Fibroblast of lung (primary cell): ENCODE data around the gene LRRN4. TPM values are rescaled to one million over a fixed set of nuclear protein-coding genes. Genes with fewer than 3 reads are reported as not detected.

Experiments used
- DNase-seq, 2 donors: peaks; one replicate each; pipeline versions ENCODE4 v3.0.0 to v3.0.0-alpha.2; 2010; ENCODE audit warnings: low read depth in 2 of 2
- H2AFZ ChIP-seq: 2 replicates; pipeline ENCODE4 v1.5.1; 2012; ENCODE audit warnings: low read length, control low read depth, inconsistent platforms
- H3K27ac ChIP-seq: 2 replicates; pipeline ENCODE4 v1.5.1; 2011; ENCODE audit warnings: low read length, control low read depth; ENCODE audit not compliant: insufficient read depth
- H3K27me3 ChIP-seq: 2 replicates; pipeline ENCODE4 v1.5.1; 2011; ENCODE audit warnings: mild to moderate bottlenecking, low read length; ENCODE audit not compliant: control insufficient read depth, insufficient read depth
- H3K36me3 ChIP-seq: 2 replicates; pipeline ENCODE4 v1.5.1; 2011; ENCODE audit warnings: low read length; ENCODE audit not compliant: control insufficient read depth, insufficient read depth
- H3K4me1 ChIP-seq: 2 replicates; pipeline ENCODE4 v1.5.1; 2011; ENCODE audit warnings: low read length; ENCODE audit not compliant: control insufficient read depth, insufficient read depth; ENCODE audit errors: extremely low read depth
- H3K4me2 ChIP-seq: 2 replicates; pipeline ENCODE4 v1.5.1; 2011; ENCODE audit warnings: low read length, control low read depth; ENCODE audit not compliant: insufficient read depth; ENCODE audit errors: extremely low read depth
- H3K4me3 ChIP-seq, 4 experiments: fragments of 200-600 bp in 1 of 4; sonication (generic) in 1 of 4; replicated peaks in 1 of 4; 2 replicates each; pipeline ENCODE4 v1.5.1; 2011 to 2016; ENCODE audit warnings: low read length in 4 of 4, low read depth in 3 of 4, mild to moderate bottlenecking in 3 of 4, control low read depth in 2 of 4, inconsistent platforms in 1 of 4, mixed read lengths in 1 of 4; ENCODE audit not compliant: insufficient read depth in 1 of 4; ENCODE audit errors: control extremely low read depth in 1 of 4
- H3K79me2 ChIP-seq: 2 replicates; pipeline ENCODE4 v1.5.1; 2012; ENCODE audit warnings: mild to moderate bottlenecking, low read length, inconsistent platforms; ENCODE audit not compliant: control insufficient read depth, insufficient read depth
- H3K9ac ChIP-seq: 2 replicates; pipeline ENCODE4 v1.5.1; 2011; ENCODE audit warnings: mild to moderate bottlenecking, low read length, control low read depth; ENCODE audit not compliant: insufficient read depth
- H3K9me3 ChIP-seq: 2 replicates; pipeline ENCODE4 v1.5.1; 2012; ENCODE audit warnings: low read depth, low read length; ENCODE audit not compliant: control insufficient read depth, insufficient read depth
- H4K20me1 ChIP-seq: 2 replicates; pipeline ENCODE4 v1.5.1; 2011; ENCODE audit warnings: low read length; ENCODE audit not compliant: control insufficient read depth, insufficient read depth; ENCODE audit errors: extremely low read depth
- CTCF ChIP-seq, 2 donors: IDR thresholded peaks in 1 of 2; conservative IDR thresholded peaks in 1 of 2; 1 replicate in 1 of 2; 2 replicates in 1 of 2; pipeline ENCODE4 v1.5.1; 2011 to 2012; ENCODE audit warnings: low read length in 2 of 2, control low read depth in 1 of 2, inconsistent platforms in 1 of 2, low read depth in 1 of 2, mild to moderate bottlenecking in 1 of 2
- EZH2 ChIP-seq: IDR thresholded peaks from 2 replicates; pipeline ENCODE4 v1.5.1; 2012; ENCODE audit warnings: low read length, control low read depth, mild to moderate bottlenecking; ENCODE audit errors: missing control alignments
- polyA minus RNA-seq: library from RNA; depleted of rRNA, polyadenylated mRNA; stranded (reverse); fragments of >200 nt; gene quantifications from 2 replicates; pipeline ENCODE4 v1.2.3, GENCODE V29; 2011; ENCODE audit warnings: low replicate concordance
- polyA plus RNA-seq, 2 donors: library from polyadenylated mRNA; depleted of rRNA in 1 of 2; stranded (reverse) in 1 of 2; unstranded in 1 of 2; fragments of >200 nt; gene quantifications; 2 replicates each; pipeline ENCODE4 v1.2.1, GENCODE V29; 2011 to 2012; ENCODE audit warnings: missing spikeins in 1 of 2
- total RNA-seq: library from RNA; depleted of rRNA; stranded (reverse); fragments of >200 nt; gene quantifications from 2 replicates; pipeline ENCODE4 v1.2.1, GENCODE V29; 2014

Gene LRRN4
- total RNA-seq, result under 0.01 TPM in 1 of 2 replicates, not detected in the other
- 0.07 TPM in 1 of 2 replicates, not detected in the other for polyA plus RNA-seq
- 0.12 TPM in 1 of 2 replicates, not detected in the other for polyA plus RNA-seq (2012)
- polyA minus RNA-seq, result 0.27 TPM in 1 of 2 replicates, not detected in the other

GRCh38 chr20:6053776-6054688, at the start of gene LRRN4:
LRRN4 (minus strand) TSS chr20:6054060; CDS start chr20:6052799, 1,261 bp downstream.
- peak in 1 of 2 donors; percentile 51 for DNase-seq
- H3K9ac ChIP-seq, result no peak within 1 kb of the TSS
- no peak within 1 kb of the TSS for H3K27ac ChIP-seq
- peaks cover 3% of the 10 kb centered on the region for H3K4me1 ChIP-seq
- H3K9me3 ChIP-seq, result no peaks in the 10 kb centered on the region
- no peaks in the 10 kb centered on the region for H3K79me2 ChIP-seq
- no peaks in the 10 kb centered on the region for H3K36me3 ChIP-seq
- no peak within 1 kb of the TSS for H3K4me2 ChIP-seq
- no peak within 1 kb of the TSS for H3K4me3 ChIP-seq
- no peak for TF ChIP-seq EZH2
- TF ChIP-seq CTCF (conservative IDR thresholded peaks at IDR 0.05 in 1 of 2, IDR thresholded peaks at IDR 0.05 in 1 of 2; ENCODE audit: low read depth in 1 of 2, low read length in 2 of 2), result no peak
- no peaks in the 10 kb centered on the region for H4K20me1 ChIP-seq
- no peak within 1 kb of the TSS for H2AFZ ChIP-seq
- peaks cover 7% of the 10 kb centered on the region for H3K27me3 ChIP-seq

GRCh38 chr20:6103301-6103700, 49.4 kb upstream of the LRRN4 start:
- Histone ChIP-seq H3K9ac (no peak overlapping the region), H3K27ac (no peak overlapping the region), H3K79me2 (no peaks in the 10 kb centered on the region), H2AFZ (no peak overlapping the region), H3K36me3 (no peaks in the 10 kb centered on the region), H3K27me3 (no peaks in the 10 kb centered on the region), H3K4me3 (no peak overlapping the region), H3K4me1 (peaks cover 2% of the 10 kb centered on the region), H4K20me1 (no peaks in the 10 kb centered on the region), H3K9me3 (no peaks in the 10 kb centered on the region), H3K4me2 (no peak overlapping the region)
- TF ChIP-seq EZH2 (no peak), CTCF (conservative IDR thresholded peaks at IDR 0.05 in 1 of 2, IDR thresholded peaks at IDR 0.05 in 1 of 2; ENCODE audit: low read depth in 1 of 2, low read length in 2 of 2) (no peak)
- no peak for DNase-seq

GRCh38 chr20:6101346-6101745, 47.5 kb upstream of the LRRN4 start:
- TF ChIP-seq CTCF (conservative IDR thresholded peaks at IDR 0.05 in 1 of 2, IDR thresholded peaks at IDR 0.05 in 1 of 2; ENCODE audit: low read depth in 1 of 2, low read length in 2 of 2), result no peak
- TF ChIP-seq EZH2, result no peak
- Histone ChIP-seq H3K79me2 (no peaks in the 10 kb centered on the region), H3K4me3 (no peak overlapping the region), H3K9ac (no peak overlapping the region), H3K9me3 (no peaks in the 10 kb centered on the region), H3K27me3 (no peaks in the 10 kb centered on the region), H3K27ac (no peak overlapping the region), H2AFZ (no peak overlapping the region), H3K36me3 (no peaks in the 10 kb centered on the region), H3K4me2 (no peak overlapping the region), H3K4me1 (peaks cover 2% of the 10 kb centered on the region), H4K20me1 (no peaks in the 10 kb centered on the region)
- DNase-seq, result no peak
